Subcutaneous abdominal adipose tissue (tissue), 5 donors: Measurements from ENCODE around the gene NRP1.
A peak's percentile ranks its signal among the peaks of the same experiment; 100 is the strongest.
"Not testable (repeated sequence)": the region's sequence is repeated elsewhere in the genome, so short reads cannot be mapped to it uniquely, and the experiment has no call there.

ENCODE experiments used
- H3K27ac ChIP-seq: one replicate; pipeline ENCODE4 v1.7.0; 2013; ENCODE audit warnings: low read depth, mild to moderate bottlenecking, inconsistent platforms, low read length, moderate library complexity
- H3K27me3 ChIP-seq, 5 donors: one replicate each; pipeline ENCODE4 v1.7.0; 2013; ENCODE audit warnings: low read length in 5 of 5, inconsistent platforms in 1 of 5; ENCODE audit not compliant: control insufficient read depth in 5 of 5, insufficient read depth in 4 of 5
- H3K36me3 ChIP-seq, 5 donors: one replicate each; pipeline ENCODE4 v1.7.0; 2013; ENCODE audit warnings: low read length in 5 of 5; ENCODE audit not compliant: control insufficient read depth in 5 of 5, insufficient read depth in 5 of 5
- H3K4me1 ChIP-seq, 5 donors: one replicate each; pipeline ENCODE4 v1.7.0; 2013; ENCODE audit warnings: low read length in 5 of 5, mild to moderate bottlenecking in 3 of 5, moderate library complexity in 1 of 5; ENCODE audit not compliant: control insufficient read depth in 5 of 5, insufficient read depth in 5 of 5
- H3K4me3 ChIP-seq, 5 donors: one replicate each; pipeline ENCODE4 v1.7.0; 2013; ENCODE audit warnings: low read length in 5 of 5, low read depth in 1 of 5
- H3K9ac ChIP-seq, 5 donors: one replicate each; pipeline ENCODE4 v1.7.0; 2013; ENCODE audit warnings: low read length in 5 of 5, mild to moderate bottlenecking in 4 of 5, moderate library complexity in 3 of 5
- H3K9me3 ChIP-seq, 5 donors: one replicate each; pipeline ENCODE4 v1.7.0; 2013; ENCODE audit warnings: low read length in 5 of 5; ENCODE audit not compliant: control insufficient read depth in 5 of 5
- donor health status: healthy.
- donor health status: healthy.
- donor health status: healthy.
- donor health status: healthy.
- donor health status: healthy.

The NRP1 gene

DNA sequence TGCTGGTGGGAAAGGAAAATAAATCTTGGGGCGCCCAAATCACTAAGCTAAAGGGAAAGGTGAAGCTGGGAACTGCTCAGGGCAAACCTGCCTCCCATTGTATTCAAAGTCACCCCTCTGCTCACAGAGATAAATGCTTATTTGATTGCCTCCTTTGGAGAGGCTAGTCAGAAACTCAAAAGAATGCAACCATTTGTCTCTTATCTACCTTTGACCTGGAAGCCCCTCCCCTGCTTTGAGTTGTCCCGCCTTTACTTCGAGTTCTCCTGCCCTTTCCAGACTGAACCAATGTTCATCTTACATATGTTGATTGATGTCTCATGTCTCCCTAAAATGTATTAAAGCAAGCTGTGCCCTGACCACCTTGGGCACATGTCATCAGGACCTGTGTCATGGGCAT is 33.9 kb downstream of the NRP1 start:
- Histone ChIP-seq H3K27ac (peak overlapping the region; percentile 51), H3K36me3 (peaks cover 4 to 37% (median 25%) of the 10 kb centered on the region in 5 donors), H3K4me1 (peaks cover 8 to 90% (median 50%) of the 10 kb centered on the region in 5 donors)
- H3K9me3 ChIP-seq, H3K27me3 ChIP-seq, H3K9ac ChIP-seq, H3K4me3 ChIP-seq: not testable (repeated sequence)

DNA sequence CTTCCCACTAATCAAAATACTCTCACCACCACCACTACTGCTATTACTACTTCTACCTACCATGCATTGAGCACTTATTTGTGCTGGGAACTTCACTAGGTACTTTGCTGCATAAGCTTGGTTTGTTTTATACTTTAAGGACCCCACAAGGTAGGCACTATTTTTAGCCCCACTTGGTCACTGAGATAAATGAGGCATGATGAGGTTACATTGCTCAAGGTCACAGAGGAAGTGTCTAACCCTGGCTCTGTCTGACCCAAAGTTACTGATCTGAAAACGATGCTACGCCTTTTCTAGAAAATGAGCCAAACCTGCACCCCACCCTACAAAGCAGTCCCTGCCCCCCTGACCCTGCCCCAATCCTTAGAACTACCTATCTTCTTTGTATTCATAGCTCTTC is 35.6 kb downstream of the NRP1 start:
- Histone ChIP-seq H3K27ac (peak overlapping the region; percentile 1), H3K9ac (no peak overlapping the region), H3K36me3 (peaks cover 0 to 49% (median 33%) of the 10 kb centered on the region in 5 donors), H3K9me3 (no peaks in the 10 kb centered on the region), H3K4me3 (no peak overlapping the region), H3K27me3 (no peaks in the 10 kb centered on the region), H3K4me1 (peaks cover 6 to 81% (median 40%) of the 10 kb centered on the region in 5 donors)

DNA sequence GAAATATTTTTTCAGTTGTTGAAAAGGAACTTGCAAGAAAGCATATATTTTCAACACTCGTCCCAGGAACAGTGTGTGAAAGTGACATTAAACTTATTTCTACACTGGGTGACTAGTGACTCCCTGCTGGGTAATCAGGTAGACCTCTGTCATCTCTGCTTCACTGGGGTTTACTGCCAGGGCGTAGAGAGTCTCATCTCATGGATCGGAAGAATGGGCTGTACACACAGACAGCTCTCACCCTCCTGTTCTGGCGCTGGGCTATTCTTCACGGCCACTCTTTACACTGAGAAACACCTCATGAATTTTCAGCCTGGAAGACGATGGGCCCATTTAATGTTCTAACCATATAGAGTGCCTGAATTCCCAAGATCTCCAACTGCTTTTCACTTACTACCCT is 36.4 kb downstream of the NRP1 start:
- H3K4me1 ChIP-seq = peaks cover 6 to 81% (median 35%) of the 10 kb centered on the region in 5 donors
- H3K36me3 ChIP-seq = peaks cover 0 to 52% (median 37%) of the 10 kb centered on the region in 5 donors
- no peak overlapping the region for H3K4me3 ChIP-seq

DNA sequence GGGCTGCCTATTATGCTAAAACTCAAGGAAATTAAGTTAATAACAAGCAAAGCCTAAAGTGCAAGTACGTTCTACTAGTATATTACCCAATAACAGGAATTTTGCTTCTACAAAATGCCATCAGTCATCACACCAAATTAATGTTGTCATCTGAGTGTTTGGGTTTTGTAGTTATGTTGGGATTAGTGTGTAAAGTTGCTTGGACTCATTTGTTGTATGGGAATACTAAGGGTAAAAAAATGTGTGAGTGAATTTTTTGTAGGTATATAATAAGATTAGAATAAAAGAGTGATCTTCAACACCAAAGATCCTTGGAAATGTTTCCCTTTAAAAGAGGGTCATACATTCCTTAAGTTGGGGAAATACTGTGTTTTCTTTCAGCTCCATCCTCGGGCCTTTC is 38.6 kb downstream of the NRP1 start:
- peak overlapping the region; percentile 47 for H3K27ac ChIP-seq
- no peak overlapping the region for H3K4me3 ChIP-seq
- peaks cover 0 to 49% (median 35%) of the 10 kb centered on the region in 5 donors for H3K36me3 ChIP-seq
- no peaks in the 10 kb centered on the region for H3K27me3 ChIP-seq
- peak overlapping the region in 1 of 5 donors; percentile 10 for H3K9ac ChIP-seq
- H3K9me3 ChIP-seq = no peaks in the 10 kb centered on the region
- H3K4me1 ChIP-seq = peaks cover 0 to 77% (median 21%) of the 10 kb centered on the region in 5 donors

More for the DNA sequence above, 36.4 kb downstream of the NRP1 start:
- Histone ChIP-seq H3K9me3 (no peaks in the 10 kb centered on the region), H3K27ac (peak overlapping the region; percentile 1), H3K27me3 (no peaks in the 10 kb centered on the region), H3K9ac (no peak overlapping the region)

DNA sequence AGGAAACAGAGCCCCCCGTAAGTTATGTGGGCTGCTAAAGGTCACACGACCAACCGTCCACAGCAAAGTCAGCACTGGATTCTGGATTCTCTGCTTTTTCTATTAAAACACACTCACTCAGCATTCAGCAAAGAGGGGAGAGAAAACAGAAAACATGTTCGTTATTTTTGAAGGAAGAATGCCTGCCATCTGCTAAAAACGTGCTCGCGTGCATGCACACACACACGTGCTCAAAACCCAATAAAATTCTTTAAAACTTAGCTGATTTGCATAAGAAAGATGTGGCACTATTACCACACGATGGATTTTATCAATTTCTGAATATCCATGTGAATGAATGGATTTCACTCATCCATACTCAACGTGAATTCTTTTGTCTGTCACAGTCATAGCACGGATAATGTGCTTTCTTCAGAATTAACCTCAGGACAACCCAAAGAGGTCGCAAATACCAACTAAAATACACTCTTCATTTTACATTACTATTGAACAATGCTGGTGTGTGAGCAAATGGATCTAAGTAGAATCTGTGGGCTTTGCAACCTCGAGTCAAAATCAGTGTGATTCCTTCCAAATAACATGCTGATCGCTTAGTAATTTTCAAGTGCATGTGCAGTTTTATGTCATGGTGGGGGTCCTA is 40.8 kb downstream of the NRP1 start:
- H3K9ac ChIP-seq = no peak overlapping the region
- no peaks in the 10 kb centered on the region for H3K27me3 ChIP-seq
- peaks cover 0 to 71% (median 12%) of the 10 kb centered on the region in 5 donors for H3K4me1 ChIP-seq
- H3K4me3 ChIP-seq = no peak overlapping the region
- H3K36me3 ChIP-seq = peaks cover 5 to 29% (median 20%) of the 10 kb centered on the region in 5 donors
- H3K27ac ChIP-seq = no peak overlapping the region
- H3K9me3 ChIP-seq = no peaks in the 10 kb centered on the region

DNA sequence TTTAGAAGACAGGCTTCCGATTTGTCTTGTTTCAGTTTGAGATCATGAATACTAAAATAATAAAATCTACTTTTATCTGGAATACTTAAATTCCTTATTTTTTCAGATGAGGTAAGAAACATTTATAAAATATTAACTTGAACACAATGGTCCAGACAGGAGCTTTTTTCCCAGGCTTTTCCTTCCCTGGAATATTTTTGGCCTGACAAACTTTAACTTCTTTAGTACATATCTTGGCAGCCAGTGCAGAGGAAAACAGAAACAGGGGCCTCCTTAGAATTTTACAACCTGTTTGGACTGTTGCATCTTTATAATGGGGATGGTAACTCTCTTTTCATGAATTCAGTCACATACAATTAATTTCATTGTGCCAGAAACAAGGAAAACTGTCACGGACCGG is 41.4 kb downstream of the NRP1 start:
- H3K27ac ChIP-seq = no peak overlapping the region
- no peak overlapping the region for H3K4me3 ChIP-seq
- H3K4me1 ChIP-seq = peaks cover 0 to 71% (median 9%) of the 10 kb centered on the region in 5 donors
- no peaks in the 10 kb centered on the region for H3K9me3 ChIP-seq
- H3K9ac ChIP-seq = no peak overlapping the region
- no peaks in the 10 kb centered on the region for H3K27me3 ChIP-seq
- peaks cover 5 to 28% (median 20%) of the 10 kb centered on the region in 5 donors for H3K36me3 ChIP-seq

DNA sequence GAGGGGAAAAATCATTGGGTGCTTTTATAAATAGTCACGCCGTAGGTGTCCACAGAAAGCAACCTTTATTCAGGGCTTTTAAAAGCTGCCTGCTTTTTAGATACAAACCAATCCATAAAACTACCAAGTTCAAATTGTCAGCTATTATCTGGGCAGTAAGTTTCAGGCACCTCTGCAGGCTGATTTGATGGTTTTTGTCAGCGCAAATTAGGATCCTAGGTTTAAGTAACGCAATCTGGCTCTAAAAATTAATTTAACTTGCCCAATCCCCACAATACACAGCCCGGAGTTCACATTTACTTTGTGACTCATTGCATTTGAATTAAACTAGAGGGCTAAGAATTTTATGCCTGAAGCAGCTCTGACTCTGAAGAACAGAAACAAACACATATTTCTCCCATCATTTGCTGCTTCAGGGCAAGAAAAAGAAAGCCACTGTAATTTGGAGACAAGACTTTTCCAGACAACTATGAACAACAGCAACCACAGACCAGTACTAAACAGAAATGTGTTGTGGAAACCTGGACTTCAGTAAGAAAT is 43.3 kb downstream of the NRP1 start:
- H3K4me3 ChIP-seq = no peak overlapping the region
- no peaks in the 10 kb centered on the region for H3K9me3 ChIP-seq
- peaks cover 3 to 27% (median 15%) of the 10 kb centered on the region in 5 donors for H3K36me3 ChIP-seq
- H3K27me3 ChIP-seq = no peaks in the 10 kb centered on the region
- peaks cover 4 to 76% (median 16%) of the 10 kb centered on the region in 5 donors for H3K4me1 ChIP-seq
- H3K27ac ChIP-seq = peak overlapping the region; percentile 17
- no peak overlapping the region for H3K9ac ChIP-seq

DNA sequence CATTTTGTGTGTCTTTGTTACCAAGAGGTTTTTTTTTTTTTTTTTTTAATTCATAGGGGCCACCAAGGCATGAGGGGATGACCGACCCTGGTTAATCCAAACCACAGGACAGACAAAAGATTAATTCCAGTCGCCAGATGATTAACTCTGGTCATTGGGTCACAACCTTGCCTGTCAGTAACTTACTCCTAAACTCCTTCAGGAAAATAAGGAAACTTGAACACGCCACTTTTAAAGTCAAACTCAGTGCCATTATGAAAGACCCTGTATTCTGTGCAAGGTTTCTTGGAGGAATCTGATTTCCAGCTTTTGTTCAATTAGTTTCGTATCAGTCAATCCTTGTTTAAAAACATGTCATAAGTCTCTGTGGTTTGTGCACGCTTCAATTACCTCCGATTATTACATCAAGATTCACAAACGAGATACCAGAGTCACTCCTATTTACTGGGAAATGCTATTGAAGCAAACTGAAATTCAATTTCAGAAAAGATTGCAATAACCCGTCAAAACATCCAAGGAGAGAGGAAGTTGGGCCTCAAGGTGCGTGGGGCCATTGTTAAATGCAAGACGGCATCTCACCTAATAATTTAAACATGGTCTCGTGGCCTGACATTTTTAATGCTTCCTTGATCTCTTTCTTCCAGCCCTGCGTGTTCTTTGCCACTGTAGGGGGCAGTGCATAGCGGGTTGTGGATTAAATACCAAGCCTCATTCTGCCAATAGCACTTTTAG is 44.0 kb downstream of the NRP1 start:
- Histone ChIP-seq H3K27ac (no peak overlapping the region), H3K36me3 (peaks cover 3 to 25% (median 13%) of the 10 kb centered on the region in 5 donors), H3K9ac (no peak overlapping the region), H3K9me3 (no peaks in the 10 kb centered on the region), H3K27me3 (no peaks in the 10 kb centered on the region), H3K4me3 (no peak overlapping the region), H3K4me1 (peaks cover 5 to 77% (median 21%) of the 10 kb centered on the region in 5 donors)

DNA sequence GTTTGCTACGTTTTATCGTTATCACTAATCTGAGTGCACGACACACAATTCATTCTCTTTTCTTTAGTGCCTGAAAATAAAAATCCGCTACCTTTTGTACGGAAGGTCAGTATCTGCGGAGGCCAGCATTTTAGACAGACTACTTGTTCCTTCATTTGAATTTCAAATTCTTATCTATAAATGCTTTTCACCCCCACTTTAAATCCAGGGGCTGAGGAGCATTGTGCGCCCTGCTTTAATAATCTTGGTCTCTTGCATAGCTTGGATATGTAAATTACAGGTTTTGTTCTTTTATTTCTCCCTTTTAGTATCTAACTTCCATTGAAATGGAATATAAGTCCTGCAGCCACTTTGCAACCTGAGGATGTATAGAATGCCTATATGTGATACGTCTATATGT is 44.7 kb downstream of the NRP1 start:
- Histone ChIP-seq H3K9me3 (no peaks in the 10 kb centered on the region), H3K27me3 (no peaks in the 10 kb centered on the region), H3K27ac (no peak overlapping the region), H3K4me1 (peaks cover 5 to 84% (median 21%) of the 10 kb centered on the region in 5 donors), H3K36me3 (peaks cover 3 to 22% (median 9%) of the 10 kb centered on the region in 5 donors), H3K4me3 (no peak overlapping the region), H3K9ac (no peak overlapping the region)

DNA sequence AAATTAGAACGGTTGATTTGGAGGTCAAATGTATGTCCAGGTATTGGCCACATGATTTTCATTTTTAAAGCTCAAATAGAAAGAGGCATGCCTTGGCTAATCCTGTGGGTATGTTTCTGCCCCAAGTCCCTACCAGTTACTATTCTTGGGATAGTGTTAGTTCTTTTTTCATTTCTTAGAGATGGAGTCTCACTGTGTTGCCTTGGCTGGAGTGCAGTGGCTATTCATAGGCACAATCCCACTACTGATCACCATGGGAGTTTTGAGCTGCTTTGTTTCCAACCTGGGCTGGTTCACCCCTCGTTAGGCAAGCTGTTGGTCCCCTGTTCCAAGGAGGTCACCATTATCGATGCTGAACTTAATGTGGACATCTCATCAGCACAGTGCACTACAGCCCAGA is 46.3 kb downstream of the NRP1 start:
- Histone ChIP-seq H3K9me3 (no peaks in the 10 kb centered on the region), H3K9ac (no peak overlapping the region), H3K4me1 (peaks cover 5 to 70% (median 24%) of the 10 kb centered on the region in 5 donors), H3K27me3 (no peaks in the 10 kb centered on the region), H3K36me3 (peaks cover 0 to 12% (median 7%) of the 10 kb centered on the region in 5 donors), H3K4me3 (no peak overlapping the region), H3K27ac (no peak overlapping the region)
